Omental fat pad (tissue), 4 donors: Measurements from ENCODE around the gene FBXW7. TPM values are rescaled to one million over a fixed set of nuclear protein-coding genes. Genes with fewer than 3 reads are reported as not detected.

ENCODE experiments used
- ATAC-seq: fragments of 150-250 bp; one replicate; pipeline ENCODE4 v1.9.1; 2016; ENCODE audit warnings: mild to moderate bottlenecking, moderate library complexity; ENCODE audit not compliant: low FRiP score
- DNase-seq: peaks from one replicate; pipeline ENCODE4 v3.0.0-alpha.2; 2019; ENCODE audit warnings: low spot score
- CTCF ChIP-seq, 3 donors: fragments of 450-650 bp; IDR thresholded peaks; one replicate each; pipeline ENCODE4 v1.5.1; 2016 to 2017; ENCODE audit warnings: antibody characterized with exemption in 3 of 3, mild to moderate bottlenecking in 3 of 3, moderate library complexity in 2 of 3
- total RNA-seq, 4 donors: library from RNA; depleted of rRNA; stranded (reverse); fragments of >200 nt; gene quantifications; one replicate each; pipeline ENCODE4 v1.1.0, GENCODE V29; 2016

FBXW7 gene
- total RNA-seq, 4 donors from 2014 or later = 44.3 to 62.0 (median 49.9) TPM

- no peak for DNase-seq
- TF ChIP-seq CTCF (IDR thresholded peaks at IDR 0.05) = no peak
- no peak for ATAC-seq
Observed at GRCh38 chr4:152424977-152425376, 110.9 kb downstream of the FBXW7 start.

GRCh38 chr4:152424396-152424795, 111.5 kb downstream of the FBXW7 start:
- TF ChIP-seq CTCF (IDR thresholded peaks at IDR 0.05) = no peak
- no peak for ATAC-seq
- no peak for DNase-seq

GRCh38 chr4:152422817-152423320, 113.0 kb downstream of the FBXW7 start:
- no peak for TF ChIP-seq CTCF (IDR thresholded peaks at IDR 0.05)
- no peak for DNase-seq
- no peak for ATAC-seq

GRCh38 chr4:152421576-152421975, 114.3 kb downstream of the FBXW7 start:
- DNase-seq (no peak), ATAC-seq (no peak)
- no peak for TF ChIP-seq CTCF (IDR thresholded peaks at IDR 0.05)

GRCh38 chr4:152419809-152420208, 116.1 kb downstream of the FBXW7 start:
- DNase-seq (no peak), ATAC-seq (no peak)
- TF ChIP-seq CTCF (IDR thresholded peaks at IDR 0.05) = no peak

- no peak for TF ChIP-seq CTCF (IDR thresholded peaks at IDR 0.05)
- ATAC-seq (no peak), DNase-seq (no peak)
Observed at GRCh38 chr4:152417673-152418072, 118.2 kb downstream of the FBXW7 start.

GRCh38 chr4:152415980-152416379, 119.9 kb downstream of the FBXW7 start:
- DNase-seq (no peak), ATAC-seq (no peak)
- no peak for TF ChIP-seq CTCF (IDR thresholded peaks at IDR 0.05)
